SK-N-SH (cell line): ENCODE measurements around the gene ZNF267. TPM values are rescaled to one million over a fixed set of nuclear protein-coding genes. Genes with fewer than 3 reads are reported as not detected.
"Not testable (repeated sequence)": the region's sequence is repeated elsewhere in the genome, so short reads cannot be mapped to it uniquely, and the experiment has no call there.

Experiments
- CTCF ChIA-PET: fragments of 300-600, 350-600 bp; formaldehyde crosslinking; extraction: SDS; loops from one replicate; lab custom pipeline; 2021; lab: Yijun Ruan, JAX
- POLR2A ChIA-PET: fragments of 350-600 bp; sonication (Branson Sonifier 250); formaldehyde crosslinking; extraction: SDS; loops from one replicate; lab custom pipeline; 2020; ENCODE audit warnings: antibody characterized with exemption, inconsistent platforms; lab: Yijun Ruan, JAX
- DNase-seq: peaks from one replicate; pipeline ENCODE4 v3.0.0; 2012
- H2AFZ ChIP-seq: fragments of 200-600 bp; sonication (generic); 2 replicates; pipeline ENCODE4 v1.8.1; 2016; ENCODE audit warnings: antibody characterized with exemption, mild to moderate bottlenecking, low read depth
- H3F3A ChIP-seq: fragments of 200-600 bp; sonication (generic); replicated peaks from 2 replicates; pipeline ENCODE3; 2016; ENCODE audit warnings: antibody characterized with exemption, mild to moderate bottlenecking; ENCODE audit not compliant: insufficient read depth
- H3K27ac ChIP-seq, 2 experiments: fragments of 200-500 bp in 1 of 2; fragments of 200-600 bp in 1 of 2; sonication (Bioruptor generic) in 1 of 2; sonication (generic), shearing (Covaris generic) in 1 of 2; 2 replicates each; pipeline versions ENCODE4 v1.5.1 to v1.6.1; 2014 to 2016; ENCODE audit warnings: low read depth in 2 of 2, inconsistent platforms in 1 of 2, low read length in 1 of 2, mild to moderate bottlenecking in 1 of 2, mixed read lengths in 1 of 2
- H3K27me3 ChIP-seq: fragments of 200-600 bp; sonication (generic), shearing (Covaris generic); 2 replicates; pipeline ENCODE4 v1.6.1; 2016; ENCODE audit warnings: mixed run types; ENCODE audit not compliant: insufficient read depth
- H3K36me3 ChIP-seq, 2 experiments: fragments of 200-500 bp in 1 of 2; fragments of 200-600 bp in 1 of 2; sonication (Bioruptor generic) in 1 of 2; sonication (generic) in 1 of 2; replicated peaks in 1 of 2; 2 replicates each; pipeline versions ENCODE3 to v1.5.1; 2014 to 2016; ENCODE audit warnings: low read length in 1 of 2, mild to moderate bottlenecking in 1 of 2; ENCODE audit not compliant: insufficient read depth in 2 of 2, control insufficient read depth in 1 of 2
- H3K4me1 ChIP-seq, 2 experiments: fragments of 200-500 bp in 1 of 2; fragments of 200-600 bp in 1 of 2; sonication (Bioruptor generic) in 1 of 2; sonication (generic), shearing (Covaris generic) in 1 of 2; 2 replicates each; pipeline versions ENCODE4 v1.5.1 to v1.6.1; 2014 to 2016; ENCODE audit warnings: low read depth in 1 of 2, low read length in 1 of 2, mixed run types in 1 of 2; ENCODE audit not compliant: insufficient read depth in 2 of 2, control insufficient read depth in 1 of 2
- H3K4me2 ChIP-seq: fragments of 200-600 bp; sonication (generic), shearing (Covaris generic); 2 replicates; pipeline ENCODE4 v1.6.1; 2017; ENCODE audit warnings: mixed run types
- H3K4me3 ChIP-seq, 2 experiments: fragments of 200-500 bp in 1 of 2; fragments of 200-600 bp in 1 of 2; sonication (Bioruptor generic) in 1 of 2; sonication (generic), shearing (Covaris generic) in 1 of 2; 2 replicates each; pipeline versions ENCODE4 v1.5.1 to v1.8.1; 2014 to 2016; ENCODE audit warnings: low read depth in 2 of 2, inconsistent platforms in 1 of 2, low read length in 1 of 2, mild to moderate bottlenecking in 1 of 2, mixed read lengths in 1 of 2, moderate library complexity in 1 of 2
- H3K79me2 ChIP-seq: fragments of 200-600 bp; sonication (generic); 2 replicates; pipeline ENCODE4 v1.8.1; 2017; ENCODE audit warnings: mild to moderate bottlenecking; ENCODE audit not compliant: insufficient read depth
- H3K9ac ChIP-seq: fragments of 200-600 bp; sonication (generic); 2 replicates; pipeline ENCODE4 v1.6.1; 2017; ENCODE audit warnings: mixed run types
- H3K9me2 ChIP-seq: fragments of 200-600 bp; sonication (generic); 2 replicates; pipeline ENCODE4 v1.6.1; 2017; ENCODE audit warnings: mixed run types
- H3K9me3 ChIP-seq: fragments of 200-600 bp; sonication (generic); 2 replicates; pipeline ENCODE4 v1.6.1; 2017; ENCODE audit warnings: mixed run types, mild to moderate bottlenecking, moderate library complexity
- H4K20me1 ChIP-seq: fragments of 200-600 bp; sonication (generic); 2 replicates; pipeline ENCODE4 v1.6.1; 2017; ENCODE audit warnings: mild to moderate bottlenecking, mixed run types; ENCODE audit not compliant: insufficient read depth
- CTCF ChIP-seq: fragments of 200-600 bp; sonication (generic); IDR thresholded peaks from 2 replicates; pipeline ENCODE4 v1.6.1; 2017; ENCODE audit warnings: antibody characterized with exemption, mild to moderate bottlenecking, moderate library complexity
- WGBS: methylation state at CpG from one replicate; pipeline ENCODE4 v1.1.6; 2017; ENCODE audit warnings: low lambda C conversion rate; 5-methylcytosine and 5-hydroxymethylcytosine counted together
- polyA plus RNA-seq, 3 experiments: library from polyadenylated mRNA; depleted of rRNA; stranded (reverse); fragments of >200 nt; gene quantifications; 2 replicates each; pipeline ENCODE4 v1.2.3, GENCODE V29; 2012
- small RNA-seq, 7 experiments: library from RNA; depleted of rRNA; stranded (forward); fragments of <200 nt; gene quantifications; one replicate each; pipeline ENCODE3, GENCODE V24; 2012

The ZNF267 gene
- polyA plus RNA-seq, 1 of the 3 experiments (the other 2 are of a cell fraction), result 1.7 TPM

GRCh38 chr16:31952206-31952605 lies 78.6 kb downstream of the ZNF267 start:
- CTCF ChIA-PET, H3K4me1 ChIP-seq, H3K36me3 ChIP-seq, H3K9ac ChIP-seq, DNase-seq, H3K27me3 ChIP-seq, H4K20me1 ChIP-seq, H3K4me3 ChIP-seq, H3K79me2 ChIP-seq, H3K27ac ChIP-seq, POLR2A ChIA-PET, H3K9me2 ChIP-seq, H3K4me2 ChIP-seq, H3K9me3 ChIP-seq, H2AFZ ChIP-seq, H3F3A ChIP-seq: not testable (repeated sequence)
- WGBS, result 0% methylated on average over 1 of the region's 3 CpGs

GRCh38 chr16:31956221-31956620 lies 82.6 kb downstream of the ZNF267 start:
- H3K4me3 ChIP-seq, H3K4me1 ChIP-seq, H3K9me3 ChIP-seq, H3F3A ChIP-seq, DNase-seq, CTCF ChIA-PET, H2AFZ ChIP-seq, POLR2A ChIA-PET, H3K79me2 ChIP-seq, H4K20me1 ChIP-seq: not testable (repeated sequence)
- 0% methylated on average over 2 of the region's 8 CpGs for WGBS
- peak; percentile 42 for TF ChIP-seq CTCF
- TF ChIP-seq, all 33 proteins: peak for 1; not testable (repeated sequence) for 32
- H3K27me3 ChIP-seq, H3K4me2 ChIP-seq, H3K9me2 ChIP-seq, H3K27ac ChIP-seq, H3K9ac ChIP-seq, H3K36me3 ChIP-seq: not testable (repeated sequence)

DNA sequence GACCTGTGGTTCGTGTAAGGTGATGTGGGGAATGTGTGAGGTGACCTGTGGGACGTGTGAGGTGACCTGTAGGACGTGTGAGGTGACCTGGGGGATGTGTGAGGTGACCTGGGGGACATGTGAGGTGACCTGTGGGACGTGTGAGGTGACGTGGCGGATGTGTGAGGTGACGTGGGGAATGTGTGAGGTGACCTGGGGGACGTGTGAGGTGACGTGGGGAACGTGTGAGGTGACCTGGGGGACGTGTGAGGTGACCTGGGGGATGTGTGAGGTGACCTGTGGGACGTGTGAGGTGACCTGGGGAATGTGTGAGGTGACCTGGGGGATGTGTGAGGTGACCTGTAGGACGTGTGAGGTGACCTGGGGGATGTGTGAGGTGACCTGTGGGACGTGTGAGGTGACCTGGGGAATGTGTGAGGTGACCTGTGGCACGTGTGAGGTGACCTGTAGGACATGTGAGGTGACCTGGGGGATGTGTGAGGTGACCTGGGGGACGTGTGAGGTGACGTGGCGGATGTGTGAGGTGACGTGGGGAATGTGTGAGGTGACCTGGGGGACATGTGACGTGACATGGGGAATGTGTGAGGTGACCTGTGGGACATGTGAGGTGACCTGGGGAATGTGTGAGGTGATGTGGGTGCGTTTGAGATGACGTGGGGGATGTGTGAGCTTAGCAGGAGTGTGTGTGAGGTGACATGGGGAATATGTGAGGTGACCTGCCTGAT lies 86.7 kb downstream of the ZNF267 start:
- H3F3A ChIP-seq, H3K4me1 ChIP-seq, DNase-seq, H3K4me2 ChIP-seq, H3K9me3 ChIP-seq, H3K4me3 ChIP-seq, H3K36me3 ChIP-seq, H3K9ac ChIP-seq, H3K27me3 ChIP-seq, H4K20me1 ChIP-seq, H2AFZ ChIP-seq, CTCF ChIA-PET, H3K9me2 ChIP-seq, POLR2A ChIA-PET, H3K79me2 ChIP-seq, H3K27ac ChIP-seq: not testable (repeated sequence)
- WGBS, result 2% methylated on average over 22 of the region's 22 CpGs

Small RNA genes lying within 50 kb of the gene (small RNA-seq; reads per million reads assigned to genes)
- gene AC034105.2, result 0 reads per million in 7 experiments
- gene AC034105.4, result 0 reads per million in 7 experiments
